ENCODE measurements around the gene FASTKD3. TPM values are rescaled to one million over a fixed set of nuclear protein-coding genes. Genes with fewer than 3 reads are reported as not detected.

FASTKD3 gene
- total RNA-seq, 4 donors from 2014 or later, result 0.80 to 11.7 (median 8.0) TPM

DNA sequence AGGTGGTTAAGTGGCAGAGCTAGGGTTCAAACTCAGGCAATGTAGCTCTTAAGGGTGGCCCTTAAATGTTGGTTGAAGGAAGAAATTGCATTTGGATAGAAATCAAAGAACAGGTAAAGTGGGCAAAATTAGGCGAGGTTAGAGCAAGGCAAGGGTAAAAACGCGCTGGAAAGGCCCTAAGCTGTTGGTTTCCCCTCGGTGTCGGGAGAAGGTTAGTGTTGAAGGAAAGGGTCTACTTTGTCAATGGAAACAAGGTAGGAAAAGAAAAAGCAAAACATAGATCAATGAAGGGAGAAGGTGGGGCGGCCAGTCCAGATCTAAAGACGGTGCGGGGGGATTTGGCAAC is 431 bp downstream of the FASTKD3 start:
- TF ChIP-seq CTCF (IDR thresholded peaks at IDR 0.05) (no peak), EP300 (IDR thresholded peaks at IDR 0.05; ENCODE audit: low read depth) (no peak), POLR2AphosphoS5 (IDR thresholded peaks at IDR 0.05) (no peak), POLR2A (IDR thresholded peaks at IDR 0.05) (no peak)
- Histone ChIP-seq H3K4me3 (peak overlapping the region; percentile 95 to 99 (median 97)), H3K27me3 (no peaks in the 10 kb centered on the region), H3K27ac (peak overlapping the region; percentile 90 to 96 (median 92)), H3K36me3 (peaks cover 0 to 4% (median 0%) of the 10 kb centered on the region in 4 donors), H3K9me3 (no peaks in the 10 kb centered on the region), H3K4me1 (peaks cover 18 to 56% (median 33%) of the 10 kb centered on the region in 4 donors)
- intact Hi-C loops (cut with DNase I; ENCODE audit: low total_unique reads), result no loop called here
- no peak for DNase-seq
- in situ Hi-C loops (cut with MboI; ENCODE audit: low pct_ligation_motif_present in 1 of 4, low pct_unique_long_range_greater_than_20kb in 1 of 4, low sequenced_read_pairs in 3 of 4), result no loop called here
- whole genome bisulfite sequencing, 2 donors (ENCODE audit: low coverage in 1 of 2), result 0 to 1% methylated on average over 5 to 8 of the region's 8 CpGs

GRCh38 chr5:7867260-7867659 is 1.6 kb downstream of the FASTKD3 start:
- no peak for DNase-seq
- Histone ChIP-seq H3K27ac (no peak overlapping the region), H3K9me3 (no peaks in the 10 kb centered on the region), H3K27me3 (no peaks in the 10 kb centered on the region), H3K36me3 (peaks cover 0 to 13% (median 2%) of the 10 kb centered on the region in 4 donors), H3K4me3 (no peak overlapping the region), H3K4me1 (peaks cover 18 to 49% (median 31%) of the 10 kb centered on the region in 4 donors)
- TF ChIP-seq EP300 (IDR thresholded peaks at IDR 0.05; ENCODE audit: low read depth) (no peak), POLR2AphosphoS5 (IDR thresholded peaks at IDR 0.05) (no peak), CTCF (IDR thresholded peaks at IDR 0.05) (no peak), POLR2A (IDR thresholded peaks at IDR 0.05) (no peak)
- WGBS, 2 donors (ENCODE audit: low coverage in 1 of 2), result 80% methylated on average over 2 to 3 of the region's 3 CpGs
- in situ Hi-C loops (cut with MboI; ENCODE audit: low pct_ligation_motif_present in 1 of 4, low pct_unique_long_range_greater_than_20kb in 1 of 4, low sequenced_read_pairs in 3 of 4) (no loop called here), intact Hi-C loops (cut with DNase I; ENCODE audit: low total_unique reads) (no loop called here)

GRCh38 chr5:7866196-7866595 is 2.6 kb downstream of the FASTKD3 start:
- intact Hi-C loops (cut with DNase I; ENCODE audit: low total_unique reads), result no loop called here

DNA sequence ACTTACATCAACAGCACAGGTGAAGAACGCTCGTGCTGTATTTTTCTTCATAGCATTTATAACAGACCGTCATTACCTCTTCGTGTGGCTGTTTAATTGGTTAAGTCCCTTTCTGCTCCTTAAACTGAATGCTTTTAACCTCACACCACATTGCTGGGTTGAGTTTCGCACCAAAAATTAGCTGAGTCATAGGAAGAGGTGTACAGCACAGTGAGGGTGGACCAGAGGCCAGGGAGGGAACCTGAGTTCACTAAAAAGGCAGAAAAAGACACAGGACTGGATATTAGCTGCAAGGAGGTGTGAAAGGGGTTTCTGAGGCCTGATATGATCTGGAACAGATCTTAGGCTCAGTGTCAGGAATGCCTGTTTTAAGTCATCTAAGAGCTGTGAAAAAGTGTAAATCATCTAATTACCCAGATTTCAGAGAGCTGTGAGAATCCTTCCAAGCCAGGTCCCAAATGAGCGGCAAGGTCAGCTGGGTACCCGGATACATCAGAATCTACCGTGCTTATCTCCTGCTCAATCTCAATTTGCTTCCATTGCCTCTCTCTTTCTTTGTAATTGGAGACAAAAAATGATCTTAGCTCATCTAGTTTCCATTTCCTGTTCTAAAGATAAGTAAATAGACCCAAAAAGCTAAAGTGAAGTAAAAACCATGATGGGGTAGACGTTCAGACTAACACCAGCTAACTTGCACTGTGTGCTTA is 10.8 kb downstream of the FASTKD3 start:
- in situ Hi-C loops (cut with MboI; ENCODE audit: low pct_ligation_motif_present in 1 of 4, low pct_unique_long_range_greater_than_20kb in 1 of 4, low sequenced_read_pairs in 3 of 4), result no loop called here
- no peaks in the 10 kb centered on the region for H3K9me3 ChIP-seq
- 76 to 86% methylated on average over 9 of the region's 9 CpGs for WGBS, 2 donors (ENCODE audit: low coverage in 1 of 2)
- H3K27ac ChIP-seq, result no peak overlapping the region
- peaks cover 0 to 34% (median 14%) of the 10 kb centered on the region in 4 donors for H3K36me3 ChIP-seq
- no peak overlapping the region for H3K4me3 ChIP-seq
- H3K4me1 ChIP-seq, result no peaks in the 10 kb centered on the region
- TF ChIP-seq POLR2AphosphoS5 (IDR thresholded peaks at IDR 0.05), result no peak
- TF ChIP-seq POLR2A (IDR thresholded peaks at IDR 0.05), result no peak
- TF ChIP-seq EP300 (IDR thresholded peaks at IDR 0.05; ENCODE audit: low read depth), result no peak
- no peak for TF ChIP-seq CTCF (IDR thresholded peaks at IDR 0.05)
- intact Hi-C loops (cut with DNase I; ENCODE audit: low total_unique reads), result no loop called here
- DNase-seq, result no peak
- H3K27me3 ChIP-seq, result no peaks in the 10 kb centered on the region

More at GRCh38 chr5:7866196-7866595, 2.6 kb downstream of the FASTKD3 start:
- Histone ChIP-seq H3K36me3 (peaks cover 0 to 19% (median 7%) of the 10 kb centered on the region in 4 donors), H3K4me1 (peaks cover 15 to 39% (median 23%) of the 10 kb centered on the region in 4 donors), H3K9me3 (no peaks in the 10 kb centered on the region), H3K27me3 (no peaks in the 10 kb centered on the region), H3K27ac (no peak overlapping the region), H3K4me3 (no peak overlapping the region)
- DNase-seq, result no peak
- TF ChIP-seq POLR2AphosphoS5 (IDR thresholded peaks at IDR 0.05) (no peak), EP300 (IDR thresholded peaks at IDR 0.05; ENCODE audit: low read depth) (no peak), POLR2A (IDR thresholded peaks at IDR 0.05) (no peak), CTCF (IDR thresholded peaks at IDR 0.05) (no peak)
- WGBS, 2 donors (ENCODE audit: low coverage in 1 of 2), result 78 to 79% methylated on average over 1 to 2 of the region's 2 CpGs
- in situ Hi-C loops (cut with MboI; ENCODE audit: low pct_ligation_motif_present in 1 of 4, low pct_unique_long_range_greater_than_20kb in 1 of 4, low sequenced_read_pairs in 3 of 4), result no loop called here

Measured in transverse colon (tissue), 4 donors.